ENCODE results near the gene ROCK2. TPM values are rescaled to one million over a fixed set of nuclear protein-coding genes. Genes with fewer than 3 reads are reported as not detected.

The ROCK2 gene
- total RNA-seq, 1 experiment from 2014 or later: 64.4 TPM

GRCh38 chr2:11286323-11286722 is 58.1 kb downstream of the ROCK2 start:
- DNase-seq: no peak
- no TSS peak for BruUV-seq (replicated peaks)
- Histone ChIP-seq H3K4me3 (ENCODE audit: low read depth, low read length) (no peak overlapping the region), H3K27me3 (replicated peaks; ENCODE audit: control insufficient read depth, insufficient read depth, low read length) (no peaks in the 10 kb centered on the region), H3K4me1 (no peaks in the 10 kb centered on the region), H3K36me3 (ENCODE audit: control insufficient read depth, insufficient read depth, low read length) (peaks cover 2% of the 10 kb centered on the region; the same call in 1 of the 2 replicates), H3K9me3 (0 out of 2 replicates have a peak, but pooled peaks cover 7% of the 10 kb centered on the region)
- Mint-ChIP-seq H3K4me1 (ENCODE audit: low read depth, unreplicated experiment) (peaks cover 7% of the 10 kb centered on the region), H3K27me3 (ENCODE audit: insufficient read depth, unreplicated experiment) (no peaks in the 10 kb centered on the region), H3K4me3 (ENCODE audit: unreplicated experiment) (no peak overlapping the region), H3K36me3 (ENCODE audit: insufficient read depth, unreplicated experiment) (peaks cover 51% of the 10 kb centered on the region), H3K9me3 (ENCODE audit: unreplicated experiment) (peaks cover 16% of the 10 kb centered on the region), H3K27ac (ENCODE audit: unreplicated experiment) (no peak overlapping the region)
- intact Hi-C loops (cut with micrococcal nuclease; ENCODE audit: unreplicated experiment): no loop called here
- no peak for TF ChIP-seq CTCF (IDR thresholded peaks at IDR 0.05; ENCODE audit: insufficient read depth in 1 of 2, low read depth in 1 of 2, low read length in 1 of 2, severe bottlenecking in 1 of 2, unreplicated experiment in 1 of 2)
- ChIA-PET CTCF (no interaction called here), POLR2A (no interaction called here)

- Mint-ChIP-seq H3K27ac (ENCODE audit: unreplicated experiment) (no peak overlapping the region), H3K4me3 (ENCODE audit: unreplicated experiment) (no peak overlapping the region), H3K27me3 (ENCODE audit: insufficient read depth, unreplicated experiment) (no peaks in the 10 kb centered on the region), H3K4me1 (ENCODE audit: low read depth, unreplicated experiment) (peaks cover 7% of the 10 kb centered on the region), H3K9me3 (ENCODE audit: unreplicated experiment) (peaks cover 16% of the 10 kb centered on the region), H3K36me3 (ENCODE audit: insufficient read depth, unreplicated experiment) (peaks cover 56% of the 10 kb centered on the region)
- H3K4me3 ChIP-seq (ENCODE audit: low read depth, low read length): no peak overlapping the region
- H3K27me3 ChIP-seq (replicated peaks; ENCODE audit: control insufficient read depth, insufficient read depth, low read length): no peaks in the 10 kb centered on the region
- no peak for TF ChIP-seq CTCF (IDR thresholded peaks at IDR 0.05; ENCODE audit: insufficient read depth in 1 of 2, low read depth in 1 of 2, low read length in 1 of 2, severe bottlenecking in 1 of 2, unreplicated experiment in 1 of 2)
- CTCF ChIA-PET: no interaction called here
- peaks cover 2% of the 10 kb centered on the region; the same call in 1 of the 2 replicates for H3K36me3 ChIP-seq (ENCODE audit: control insufficient read depth, insufficient read depth, low read length)
- H3K4me1 ChIP-seq: no peaks in the 10 kb centered on the region
- intact Hi-C loops (cut with micrococcal nuclease; ENCODE audit: unreplicated experiment): no loop called here
- 0 out of 2 replicates have a peak, but pooled peaks cover 7% of the 10 kb centered on the region for H3K9me3 ChIP-seq
- BruUV-seq (replicated peaks): no TSS peak
- POLR2A ChIA-PET: no interaction called here
- no peak for DNase-seq
Measured at GRCh38 chr2:11285499-11285898, 58.9 kb downstream of the ROCK2 start.

GRCh38 chr2:11281186-11281585 is 63.2 kb downstream of the ROCK2 start:
- no peak overlapping the region for H3K4me3 ChIP-seq (ENCODE audit: low read depth, low read length)
- no peak for DNase-seq
- CTCF ChIA-PET: interaction anchor here (0.7 kb wide), 1 partner anchor 307 kb away, joined by 3 read pairs; no protein-coding TSS in a partner anchor
- Mint-ChIP-seq H3K9me3 (ENCODE audit: unreplicated experiment) (peaks cover 16% of the 10 kb centered on the region), H3K4me1 (ENCODE audit: low read depth, unreplicated experiment) (peaks cover 4% of the 10 kb centered on the region), H3K27ac (ENCODE audit: unreplicated experiment) (no peak overlapping the region), H3K36me3 (ENCODE audit: insufficient read depth, unreplicated experiment) (peaks cover 71% of the 10 kb centered on the region), H3K27me3 (ENCODE audit: insufficient read depth, unreplicated experiment) (no peaks in the 10 kb centered on the region), H3K4me3 (ENCODE audit: unreplicated experiment) (no peak overlapping the region)
- H3K27me3 ChIP-seq (replicated peaks; ENCODE audit: control insufficient read depth, insufficient read depth, low read length): no peaks in the 10 kb centered on the region
- intact Hi-C loops (cut with micrococcal nuclease; ENCODE audit: unreplicated experiment): no loop called here
- H3K4me1 ChIP-seq: no peaks in the 10 kb centered on the region
- peaks cover under 1% of the 10 kb centered on the region; the same call in 1 of the 2 replicates for H3K36me3 ChIP-seq (ENCODE audit: control insufficient read depth, insufficient read depth, low read length)
- 0 out of 2 replicates have a peak, but pooled peaks cover 4% of the 10 kb centered on the region for H3K9me3 ChIP-seq
- no peak for TF ChIP-seq CTCF (IDR thresholded peaks at IDR 0.05; ENCODE audit: insufficient read depth in 1 of 2, low read depth in 1 of 2, low read length in 1 of 2, severe bottlenecking in 1 of 2, unreplicated experiment in 1 of 2)
- POLR2A ChIA-PET: no interaction called here
- BruUV-seq (replicated peaks): no TSS peak
